ENCODE results near the gene ZSWIM8.

The ZSWIM8 gene

GRCh38 chr10:73802276-73802991, 17.0 kb downstream of the ZSWIM8 start:
- H3K4me3 ChIP-seq (ENCODE audit: low read depth, low read length): no peak overlapping the region
- no peak overlapping the region for H3K27ac ChIP-seq (ENCODE audit: extremely low read depth, low read depth, low read length)
- ChIA-PET POLR2A (no interaction called here), CTCF (interaction anchor here (0.6 kb wide), 1 partner anchor 297 kb away, joined by 3 read pairs; no protein-coding TSS in a partner anchor)
- no peaks in the 10 kb centered on the region for H3K9me3 ChIP-seq (ENCODE audit: control insufficient read depth, insufficient read depth, low read depth, low read length)
- peaks cover 26 to 97% of the 10 kb centered on the region in 2 experiments for H3K36me3 ChIP-seq (ENCODE audit: control insufficient read depth in 2 of 2, insufficient read depth in 1 of 2, low read length in 2 of 2)
- TF ChIP-seq, protein P1, sequence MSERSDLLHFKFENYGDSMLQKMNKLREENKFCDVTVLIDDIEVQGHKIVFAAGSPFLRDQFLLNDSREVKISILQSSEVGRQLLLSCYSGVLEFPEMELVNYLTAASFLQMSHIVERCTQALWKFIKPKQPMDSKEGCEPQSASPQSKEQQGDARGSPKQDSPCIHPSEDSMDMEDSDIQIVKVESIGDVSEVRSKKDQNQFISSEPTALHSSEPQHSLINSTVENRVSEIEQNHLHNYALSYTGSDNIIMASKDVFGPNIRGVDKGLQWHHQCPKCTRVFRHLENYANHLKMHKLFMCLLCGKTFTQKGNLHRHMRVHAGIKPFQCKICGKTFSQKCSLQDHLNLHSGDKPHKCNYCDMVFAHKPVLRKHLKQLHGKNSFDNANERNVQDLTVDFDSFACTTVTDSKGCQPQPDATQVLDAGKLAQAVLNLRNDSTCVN (tag by site-specific recombination; optimal IDR thresholded peaks at IDR 0.05): no peak
- no peak for TF ChIP-seq ZNF366 (tag by site-specific recombination; conservative IDR thresholded peaks at IDR 0.05)
- no peak for TF ChIP-seq ZSCAN5A (tag by site-specific recombination; IDR thresholded peaks at IDR 0.05)
- TF ChIP-seq HOXD13 (CRISPR knock-in tag; IDR thresholded peaks at IDR 0.05; ENCODE audit: borderline replicate concordance): no peak
- no peak for TF ChIP-seq HIC1 (tag by site-specific recombination; IDR thresholded peaks at IDR 0.05)
- TF ChIP-seq KLF9 (tag by site-specific recombination; IDR thresholded peaks at IDR 0.05; ENCODE audit: low read depth): no peak
- TF ChIP-seq ZNF585B (tag by site-specific recombination; IDR thresholded peaks at IDR 0.05): no peak
- TF ChIP-seq, protein P2, sequence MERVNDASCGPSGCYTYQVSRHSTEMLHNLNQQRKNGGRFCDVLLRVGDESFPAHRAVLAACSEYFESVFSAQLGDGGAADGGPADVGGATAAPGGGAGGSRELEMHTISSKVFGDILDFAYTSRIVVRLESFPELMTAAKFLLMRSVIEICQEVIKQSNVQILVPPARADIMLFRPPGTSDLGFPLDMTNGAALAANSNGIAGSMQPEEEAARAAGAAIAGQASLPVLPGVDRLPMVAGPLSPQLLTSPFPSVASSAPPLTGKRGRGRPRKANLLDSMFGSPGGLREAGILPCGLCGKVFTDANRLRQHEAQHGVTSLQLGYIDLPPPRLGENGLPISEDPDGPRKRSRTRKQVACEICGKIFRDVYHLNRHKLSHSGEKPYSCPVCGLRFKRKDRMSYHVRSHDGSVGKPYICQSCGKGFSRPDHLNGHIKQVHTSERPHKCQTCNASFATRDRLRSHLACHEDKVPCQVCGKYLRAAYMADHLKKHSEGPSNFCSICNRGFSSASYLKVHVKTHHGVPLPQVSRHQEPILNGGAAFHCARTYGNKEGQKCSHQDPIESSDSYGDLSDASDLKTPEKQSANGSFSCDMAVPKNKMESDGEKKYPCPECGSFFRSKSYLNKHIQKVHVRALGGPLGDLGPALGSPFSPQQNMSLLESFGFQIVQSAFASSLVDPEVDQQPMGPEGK (tag by site-specific recombination; IDR thresholded peaks at IDR 0.05): no peak
- no peak for TF ChIP-seq ZNF558 (tag by site-specific recombination; IDR thresholded peaks at IDR 0.05)
- no peak for TF ChIP-seq ZNF530 (tag by site-specific recombination; IDR thresholded peaks at IDR 0.05; ENCODE audit: low read depth)
- TF ChIP-seq KLF1 (tag by site-specific recombination; IDR thresholded peaks at IDR 0.05): no peak
- no peak for TF ChIP-seq IKZF3 (tag by site-specific recombination; IDR thresholded peaks at IDR 0.05)
- TF ChIP-seq ZNF791 (tag by site-specific recombination; IDR thresholded peaks at IDR 0.05): no peak
- TF ChIP-seq ZNF677 (tag by site-specific recombination; IDR thresholded peaks at IDR 0.05): no peak
- TF ChIP-seq ZBTB20 (tag by site-specific recombination; IDR thresholded peaks at IDR 0.05): no peak
- TF ChIP-seq ZNF26 (tag by site-specific recombination; IDR thresholded peaks at IDR 0.05): no peak
- no peaks in the 10 kb centered on the region for H3K4me1 ChIP-seq (ENCODE audit: control insufficient read depth, insufficient read depth, low read length)

All from HEK293 (cell line).